HCT116 (cell line): ENCODE results near the gene POLE. TPM values are rescaled to one million over a fixed set of nuclear protein-coding genes. Genes with fewer than 3 reads are reported as not detected.

Source experiments
- ATAC-seq: fragments of 200-7000 bp; cut with Tn5 transposase; 2 replicates; pipeline ENCODE4 v1.9.1; 2020; ENCODE audit warnings: mild to moderate bottlenecking, moderate library complexity
- BruUV-seq: library from RNA; stranded (reverse); fragments of 400-500 nt; replicated peaks from 2 replicates; lab custom pipeline; 2021; lab: Mats Ljungman, UMichigan
- CTCF ChIA-PET: fragments of 300-600 bp; sonication (Branson Sonifier 250); formaldehyde crosslinking; loops from one replicate; lab custom pipeline; 2021; ENCODE audit warnings: antibody characterized with exemption; lab: Charles Lee
- POLR2A ChIA-PET: fragments of 300-600, 350-600 bp; sonication (Branson Sonifier 250); formaldehyde crosslinking; loops from one replicate; lab custom pipeline; 2021; ENCODE audit warnings: antibody characterized with exemption; lab: Charles Lee
- RAD21 ChIA-PET, 2 experiments: fragments of 300-600 bp; sonication (Branson Sonifier 250); formaldehyde crosslinking; loops; one replicate each; lab custom pipeline; 2023; ENCODE audit warnings: low total read pairs in 2 of 2; ENCODE audit not compliant: uncharacterized antibody in 2 of 2, unreplicated experiment in 2 of 2, low non-redundant PET in 1 of 2; lab: Charles Lee
- DNase-seq: peaks from one replicate; pipeline ENCODE4 v3.0.0-alpha.2; 2010; ENCODE audit warnings: low read depth, low spot score
- H2AFZ ChIP-seq: fragments of 200-600 bp; shearing (Covaris generic), sonication (generic); 2 replicates; pipeline ENCODE4 v1.6.1; 2017; ENCODE audit warnings: low read depth, mixed run types, mixed read lengths, antibody characterized with exemption, low read length; ENCODE audit not compliant: poor library complexity, severe bottlenecking
- H3K27ac ChIP-seq: 2 replicates; pipeline ENCODE4 v1.5.1; 2012; ENCODE audit warnings: low read depth, low read length
- H3K27me3 ChIP-seq: fragments of 200-600 bp; sonication (generic); 2 replicates; pipeline ENCODE4 v1.6.1; 2016; ENCODE audit warnings: mixed run types, low read length, mixed read lengths; ENCODE audit not compliant: insufficient read depth
- H3K36me3 ChIP-seq, 2 experiments: fragments of 200-500 bp in 1 of 2; fragments of 200-600 bp in 1 of 2; sonication (Bioruptor generic) in 1 of 2; sonication (generic) in 1 of 2; 2 replicates each; pipeline versions ENCODE4 v1.5.1 to v1.6.1; 2014 to 2016; ENCODE audit warnings: low read length in 2 of 2, inconsistent platforms in 1 of 2, mixed read lengths in 1 of 2, mixed run types in 1 of 2; ENCODE audit not compliant: insufficient read depth in 2 of 2, control insufficient read depth in 1 of 2
- H3K4me1 ChIP-seq, 2 experiments: fragments of 200-600 bp in 1 of 2; sonication (generic) in 1 of 2; 2 replicates each; pipeline versions ENCODE4 v1.5.1 to v1.6.1; 2012 to 2017; ENCODE audit warnings: low read length in 2 of 2, inconsistent platforms in 1 of 2, mild to moderate bottlenecking in 1 of 2, mixed read lengths in 1 of 2, mixed run types in 1 of 2, moderate library complexity in 1 of 2; ENCODE audit not compliant: insufficient read depth in 2 of 2, control insufficient read depth in 1 of 2
- H3K4me2 ChIP-seq: fragments of 200-600 bp; sonication (generic); 2 replicates; pipeline ENCODE4 v1.6.1; 2017; ENCODE audit warnings: mixed run types, low read length, mixed read lengths
- H3K4me3 ChIP-seq, 2 experiments: fragments of 200-600 bp in 1 of 2; sonication (generic) in 1 of 2; replicated peaks in 1 of 2; 2 replicates each; pipeline ENCODE4 v1.5.1; 2011 to 2016; ENCODE audit warnings: low read length in 2 of 2, control low read depth in 1 of 2, low read depth in 1 of 2, mild to moderate bottlenecking in 1 of 2, mixed read lengths in 1 of 2, mixed run types in 1 of 2
- H3K79me2 ChIP-seq: fragments of 200-600 bp; sonication (generic); 2 replicates; pipeline ENCODE4 v1.6.1; 2017; ENCODE audit warnings: mild to moderate bottlenecking, mixed run types, low read length, moderate library complexity, mixed read lengths; ENCODE audit not compliant: insufficient read depth
- H3K9ac ChIP-seq: fragments of 200-600 bp; sonication (generic); 2 replicates; pipeline ENCODE4 v1.6.1; 2016; ENCODE audit warnings: low read length, mixed read lengths
- H3K9me2 ChIP-seq: fragments of 200-600 bp; sonication (generic), shearing (Covaris generic); 2 replicates; pipeline ENCODE4 v1.6.1; 2017; ENCODE audit warnings: mixed run types, mild to moderate bottlenecking, moderate library complexity; ENCODE audit not compliant: insufficient read depth
- H3K9me3 ChIP-seq, 2 experiments: fragments of 200-500 bp in 1 of 2; fragments of 200-600 bp in 1 of 2; sonication (Bioruptor generic) in 1 of 2; sonication (generic) in 1 of 2; 2 replicates each; pipeline ENCODE4 v1.6.1; 2014 to 2017; ENCODE audit warnings: low read length in 2 of 2, mixed read lengths in 2 of 2, inconsistent platforms in 1 of 2, low read depth in 1 of 2, mild to moderate bottlenecking in 1 of 2, mixed run types in 1 of 2, moderate library complexity in 1 of 2; ENCODE audit not compliant: control insufficient read depth in 1 of 2, insufficient read depth in 1 of 2
- H4K20me1 ChIP-seq: fragments of 200-600 bp; sonication (generic), shearing (Covaris generic); 2 replicates; pipeline ENCODE4 v1.6.1; 2017; ENCODE audit warnings: mixed run types, mild to moderate bottlenecking, moderate library complexity; ENCODE audit not compliant: insufficient read depth
- ATF3 ChIP-seq: IDR thresholded peaks from 2 replicates; pipeline ENCODE4 v1.6.1; 2012
- FOSL1 ChIP-seq: IDR thresholded peaks from 2 replicates; pipeline ENCODE4 v1.6.1; 2012; ENCODE audit warnings: low read depth
- POLR2A ChIP-seq: IDR thresholded peaks from 2 replicates; pipeline ENCODE4 v1.7.0; 2011; ENCODE audit warnings: borderline replicate concordance; ENCODE audit not compliant: insufficient read depth, insufficient read length; ENCODE audit errors: extremely low read depth
- POLR2AphosphoS5 ChIP-seq: IDR thresholded peaks from 2 replicates; pipeline ENCODE4 v1.6.1; 2011; ENCODE audit warnings: mild to moderate bottlenecking, low read depth, low read length, moderate library complexity
- SIN3A ChIP-seq: IDR thresholded peaks from 2 replicates; pipeline ENCODE4 v1.6.1; 2012; ENCODE audit warnings: low read depth
- SRF ChIP-seq: IDR thresholded peaks from 2 replicates; pipeline ENCODE4 v1.6.1; 2012; ENCODE audit warnings: low read depth
- YY1 ChIP-seq: IDR thresholded peaks from 2 replicates; pipeline ENCODE4 v1.6.1; 2011; ENCODE audit warnings: low read length, low read depth, moderate library complexity, mild to moderate bottlenecking; ENCODE audit not compliant: insufficient replicate concordance; ENCODE audit errors: extremely low read depth
- ZFX ChIP-seq: fragments of 450-650 bp; IDR thresholded peaks from 2 replicates; pipeline ENCODE4 v1.6.1; 2017
- ZNF274 ChIP-seq: fragments of 200-500 bp; sonication (Bioruptor generic); IDR thresholded peaks from 2 replicates; pipeline ENCODE4 v1.6.1; 2014; ENCODE audit warnings: mild to moderate bottlenecking, low read depth, low read length, inconsistent platforms
- intact Hi-C: fragments of 100-400 bp; cut with micrococcal nuclease; formaldehyde crosslinking; loops from 2 replicates; pipeline ENCODE4 v1.10.0; 2022
- microRNA-seq: library from miRNA; unstranded; fragments of <30 nt; microRNA quantifications from one replicate; pipeline ENCODE4, GENCODE V29; 2016; ENCODE audit warnings: borderline number of aligned reads
- total RNA-seq: library from RNA; stranded (reverse); gene quantifications from one replicate; pipeline ENCODE4 v1.2.1, GENCODE V29; 2021; ENCODE audit not compliant: unreplicated experiment

POLE gene
- total RNA-seq, 1 experiment from 2014 or later, result 128 TPM

- TF ChIP-seq ATF3 (no peak), FOSL1 (no peak), YY1 (no peak), ZNF274 (no peak), SIN3A (no peak), ZFX (no peak), SRF (no peak)
These were observed 111.5 kb downstream of the POLE start (continued) for GRCh38 chr12:132575661-132576060.

- Histone ChIP-seq H3K9ac (no peak overlapping the region), H3K9me2 (no peaks in the 10 kb centered on the region), H4K20me1 (no peaks in the 10 kb centered on the region), H2AFZ (no peak overlapping the region), H3K36me3 (peaks cover 17 to 26% of the 10 kb centered on the region in 2 experiments), H3K27me3 (no peaks in the 10 kb centered on the region), H3K4me3 (no peak overlapping the region), H3K9me3 (no peaks in the 10 kb centered on the region), H3K4me2 (no peak overlapping the region), H3K27ac (no peak overlapping the region)
- POLR2A ChIA-PET, result no interaction called here
- intact Hi-C loops, result no loop called here
- BruUV-seq, result no TSS peak
- ATAC-seq, result no peak
- no peak for DNase-seq
- no peak for TF ChIP-seq POLR2AphosphoS5
- TF ChIP-seq ATF3, result no peak
- TF ChIP-seq POLR2A, result no peak
- TF ChIP-seq, all 23 proteins: peak for 0
- RAD21 ChIA-PET, result no interaction called here
- no peaks in the 10 kb centered on the region for H3K79me2 ChIP-seq
- no peaks in the 10 kb centered on the region for H3K4me1 ChIP-seq
- CTCF ChIA-PET, result no interaction called here
These were observed 112.7 kb downstream of the POLE start for GRCh38 chr12:132574271-132574996.

Small RNAs within 50 kb of the gene (microRNA-seq; reads per million reads assigned to microRNA genes)
- 8.9 reads per million, percentile 25 among the genes with 10 or more reads in this experiment for gene MIR6763

Other genes with a start within 250 kb of the POLE start
- gene FBRSL1, start 197.2 kb downstream of the POLE start, total RNA-seq, result 124 TPM
- gene LRCOL1, start 76.8 kb downstream of the POLE start, total RNA-seq, result not detected
- not detected for gene P2RX2, start 68.6 kb downstream of the POLE start, total RNA-seq
- gene PXMP2, start 245 bp upstream of the POLE start, total RNA-seq, result 30.9 TPM
- gene PGAM5, start 23.5 kb upstream of the POLE start, total RNA-seq, result 98.3 TPM
- 68.8 TPM for gene ANKLE2, start 74.5 kb upstream of the POLE start, total RNA-seq
- gene GOLGA3, start 141.5 kb upstream of the POLE start, total RNA-seq, result 35.1 TPM
- gene CHFR, start 200.3 kb upstream of the POLE start, total RNA-seq, result 0.39 TPM